HCT116 (cell line): ENCODE data around the gene GCDH.

ENCODE experiments used
- JUND ChIP-seq: IDR thresholded peaks from 2 replicates; pipeline ENCODE4 v1.6.1; 2012
- POLR2A ChIP-seq: IDR thresholded peaks from 2 replicates; pipeline ENCODE4 v1.7.0; 2011; ENCODE audit warnings: borderline replicate concordance; ENCODE audit not compliant: insufficient read depth, insufficient read length; ENCODE audit errors: extremely low read depth
- SIN3A ChIP-seq: IDR thresholded peaks from 2 replicates; pipeline ENCODE4 v1.6.1; 2012; ENCODE audit warnings: low read depth
- SP1 ChIP-seq: IDR thresholded peaks from 2 replicates; pipeline ENCODE4 v1.6.1; 2012; ENCODE audit warnings: low read depth
- TCF7L2 ChIP-seq: IDR thresholded peaks from 2 replicates; pipeline ENCODE4 v1.7.0; 2011; ENCODE audit warnings: borderline replicate concordance, inconsistent platforms; ENCODE audit not compliant: insufficient read depth, insufficient read length; ENCODE audit errors: extremely low read depth
- TF ChIP-seq, protein P1 (sequence below), 3 experiments: fragments of 200-600 bp in 1 of 3; sonication (generic) in 1 of 3; IDR thresholded peaks in 2 of 3; conservative IDR thresholded peaks in 1 of 3; 2 replicates each; pipeline ENCODE4 v1.5.1; 2012 to 2017; ENCODE audit warnings: low read depth in 2 of 3, low read length in 2 of 3, antibody characterized with exemption in 1 of 3, borderline replicate concordance in 1 of 3, control low read depth in 1 of 3, mild to moderate bottlenecking in 1 of 3, mixed read lengths in 1 of 3, mixed run types in 1 of 3, moderate library complexity in 1 of 3; ENCODE audit not compliant: insufficient read depth in 1 of 3
- TF ChIP-seq, protein P2 (sequence below): IDR thresholded peaks from 2 replicates; pipeline ENCODE4 v1.6.1; 2012

DNA sequence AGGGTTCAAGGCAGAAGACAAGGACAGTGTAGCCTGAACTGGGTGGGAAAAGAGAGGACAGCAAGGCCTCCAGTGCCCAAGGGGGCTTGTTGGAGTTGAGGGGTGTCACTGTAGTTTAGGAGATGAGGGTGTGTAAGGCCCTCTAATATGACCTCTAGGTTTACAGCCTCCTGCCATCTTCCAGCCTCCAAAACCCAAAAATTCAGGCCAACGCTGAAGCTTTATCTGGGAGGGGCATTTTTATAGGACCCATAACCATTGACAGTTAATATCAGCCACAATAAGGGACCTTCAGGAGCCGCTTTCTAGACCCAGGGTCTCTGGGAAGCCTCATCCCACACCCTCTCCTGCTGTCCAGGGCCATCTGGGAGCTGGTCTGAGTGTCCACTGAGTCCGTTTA lies 6.8 kb upstream of the GCDH start:
- TF ChIP-seq, protein P1, sequence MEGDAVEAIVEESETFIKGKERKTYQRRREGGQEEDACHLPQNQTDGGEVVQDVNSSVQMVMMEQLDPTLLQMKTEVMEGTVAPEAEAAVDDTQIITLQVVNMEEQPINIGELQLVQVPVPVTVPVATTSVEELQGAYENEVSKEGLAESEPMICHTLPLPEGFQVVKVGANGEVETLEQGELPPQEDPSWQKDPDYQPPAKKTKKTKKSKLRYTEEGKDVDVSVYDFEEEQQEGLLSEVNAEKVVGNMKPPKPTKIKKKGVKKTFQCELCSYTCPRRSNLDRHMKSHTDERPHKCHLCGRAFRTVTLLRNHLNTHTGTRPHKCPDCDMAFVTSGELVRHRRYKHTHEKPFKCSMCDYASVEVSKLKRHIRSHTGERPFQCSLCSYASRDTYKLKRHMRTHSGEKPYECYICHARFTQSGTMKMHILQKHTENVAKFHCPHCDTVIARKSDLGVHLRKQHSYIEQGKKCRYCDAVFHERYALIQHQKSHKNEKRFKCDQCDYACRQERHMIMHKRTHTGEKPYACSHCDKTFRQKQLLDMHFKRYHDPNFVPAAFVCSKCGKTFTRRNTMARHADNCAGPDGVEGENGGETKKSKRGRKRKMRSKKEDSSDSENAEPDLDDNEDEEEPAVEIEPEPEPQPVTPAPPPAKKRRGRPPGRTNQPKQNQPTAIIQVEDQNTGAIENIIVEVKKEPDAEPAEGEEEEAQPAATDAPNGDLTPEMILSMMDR (IDR thresholded peaks at IDR 0.05 in 2 of 3, conservative IDR thresholded peaks at IDR 0.05 in 1 of 3; ENCODE audit: borderline replicate concordance in 1 of 3, insufficient read depth in 1 of 3, low read depth in 2 of 3, low read length in 2 of 3): no peak
- TF ChIP-seq, protein P2, sequence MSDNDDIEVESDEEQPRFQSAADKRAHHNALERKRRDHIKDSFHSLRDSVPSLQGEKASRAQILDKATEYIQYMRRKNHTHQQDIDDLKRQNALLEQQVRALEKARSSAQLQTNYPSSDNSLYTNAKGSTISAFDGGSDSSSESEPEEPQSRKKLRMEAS: no peak
- TF ChIP-seq POLR2A (no peak), SP1 (no peak), TCF7L2 (no peak), JUND (no peak), SIN3A (no peak)
